Measurements from ENCODE around the gene NPEPPS. TPM values are rescaled to one million over a fixed set of nuclear protein-coding genes. Genes with fewer than 3 reads are reported as not detected.

NPEPPS gene
- total RNA-seq, 1 donor from 2014 or later: 387 TPM

GRCh38 chr17:47663912-47664623 is 133.2 kb downstream of the NPEPPS start:
- DNase-seq (ENCODE audit: low read depth): peak; percentile 76

DNA sequence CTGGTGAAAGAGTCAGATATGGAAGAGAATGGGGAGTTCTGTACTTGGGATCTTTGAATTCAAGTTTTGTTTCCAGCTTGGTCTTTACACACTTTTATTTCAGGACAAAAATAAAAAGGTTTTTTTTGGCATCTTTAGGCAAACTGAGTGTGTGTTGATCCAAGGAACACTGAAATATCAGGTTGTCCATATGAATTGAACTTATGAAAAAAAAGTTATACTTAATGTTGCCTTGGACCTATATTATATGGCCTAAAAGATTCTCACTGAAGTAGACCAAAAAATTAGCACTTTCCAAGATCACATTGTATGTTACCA is 133.7 kb downstream of the NPEPPS start:
- no peak for DNase-seq (ENCODE audit: low read depth)

- peak; percentile 45 for DNase-seq (ENCODE audit: low read depth)
Measured at GRCh38 chr17:47665655-47666054, 134.7 kb downstream of the NPEPPS start.

- DNase-seq (ENCODE audit: low read depth): no peak
Measured at GRCh38 chr17:47669081-47669480, 138.2 kb downstream of the NPEPPS start.

DNA sequence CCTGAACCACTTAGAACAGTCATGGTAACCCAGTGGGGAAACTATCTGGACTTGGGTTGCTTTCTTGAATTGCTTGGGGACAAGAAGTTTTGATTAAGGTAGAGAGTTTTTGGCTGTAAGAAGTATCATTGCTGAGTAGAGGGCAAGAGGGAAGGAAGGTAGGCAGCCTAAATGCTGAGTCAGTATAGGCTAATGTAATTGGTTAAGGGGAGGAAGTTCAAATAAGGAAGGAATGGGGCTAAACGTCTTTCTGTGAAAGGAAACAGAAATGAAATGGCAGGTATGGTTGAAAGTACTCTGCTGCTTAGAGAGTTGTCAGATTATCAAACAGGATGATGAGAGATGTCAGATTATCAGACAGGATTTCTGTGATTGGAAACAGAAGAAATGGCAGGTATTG is 139.2 kb downstream of the NPEPPS start:
- no peak for DNase-seq (ENCODE audit: low read depth)

Other genes with a start within 250 kb of the NPEPPS start
- gene EFCAB13, start 207.2 kb upstream of the NPEPPS start, total RNA-seq: 13.7 and 88.4 TPM in 2 replicates
- gene KPNB1, start 118.8 kb downstream of the NPEPPS start, total RNA-seq: 421 and 446 TPM in 2 replicates
- gene TBKBP1, start 163.1 kb downstream of the NPEPPS start, total RNA-seq: 4.3 and 10.7 TPM in 2 replicates
- gene TBX21, start 202.1 kb downstream of the NPEPPS start, total RNA-seq: not detected in 2 replicates